CD4-positive, alpha-beta T cell treated with Interleukin-10 for 1 hour (primary cell): ENCODE results near the gene ABHD12B.
"Not testable (repeated sequence)": the region's sequence is repeated elsewhere in the genome, so short reads cannot be mapped to it uniquely, and the experiment has no call there.

Experiments
- DNase-seq: peaks from one replicate; pipeline ENCODE4 v3.0.0-alpha.2; 2020

Gene ABHD12B

GRCh38 chr14:50897658-50898175 is 25.9 kb downstream of the ABHD12B start:
- DNase-seq: no peak

GRCh38 chr14:50901361-50901760 is 29.5 kb downstream of the ABHD12B start:
- DNase-seq: no peak

DNA sequence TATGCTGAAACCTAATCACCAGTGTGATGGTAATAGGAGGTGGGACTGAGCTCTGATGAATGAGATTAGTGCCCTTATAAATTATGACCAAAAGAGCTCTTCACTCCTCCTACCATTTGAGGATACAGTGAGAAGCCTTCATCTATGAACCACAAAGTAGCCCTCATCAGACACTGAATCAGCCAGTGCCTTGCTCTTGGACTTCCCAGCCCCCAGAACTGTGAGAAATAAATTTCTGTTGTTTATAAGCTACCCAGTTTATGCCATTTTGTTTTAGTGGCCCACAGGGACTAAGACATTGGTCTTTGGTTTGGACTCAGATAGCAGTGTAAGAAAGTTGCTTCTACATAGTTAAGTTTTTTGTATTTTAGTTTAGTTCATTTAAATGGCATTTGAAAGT is 32.9 kb downstream of the ABHD12B start:
- DNase-seq: no peak

- DNase-seq: no peak
These were observed 34.6 kb downstream of the ABHD12B start for GRCh38 chr14:50906326-50907065.

- DNase-seq: no peak
These were observed 38.9 kb downstream of the ABHD12B start for GRCh38 chr14:50910495-50911420.

GRCh38 chr14:50917449-50917848 is 45.6 kb downstream of the ABHD12B start:
- DNase-seq: no peak

- DNase-seq: not testable (repeated sequence)
These were observed 47.7 kb downstream of the ABHD12B start for GRCh38 chr14:50919524-50919923.

- no peak for DNase-seq
These were observed 48.8 kb downstream of the ABHD12B start for GRCh38 chr14:50920482-50921230.

DNA sequence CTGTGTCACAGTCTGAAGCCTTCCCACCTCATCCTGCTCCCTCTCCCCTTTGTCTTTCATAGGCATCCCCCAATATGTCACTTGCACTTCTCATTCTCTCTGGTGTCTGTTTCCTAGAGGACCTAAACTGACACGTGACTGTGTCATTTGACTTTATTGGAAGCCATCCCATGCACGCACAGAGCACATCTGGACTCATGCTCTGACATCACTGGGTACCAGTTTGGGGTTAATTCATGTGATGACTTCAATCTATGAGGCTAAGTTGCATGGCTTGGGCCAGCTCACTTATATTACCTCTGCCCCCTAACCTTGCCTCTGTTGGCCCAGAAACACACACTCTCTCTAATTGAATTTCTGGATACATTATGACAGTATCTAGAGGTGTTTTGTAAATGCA is 51.0 kb downstream of the ABHD12B start:
- DNase-seq: no peak

GRCh38 chr14:50924236-50924635 is 52.4 kb downstream of the ABHD12B start:
- no peak for DNase-seq

DNA sequence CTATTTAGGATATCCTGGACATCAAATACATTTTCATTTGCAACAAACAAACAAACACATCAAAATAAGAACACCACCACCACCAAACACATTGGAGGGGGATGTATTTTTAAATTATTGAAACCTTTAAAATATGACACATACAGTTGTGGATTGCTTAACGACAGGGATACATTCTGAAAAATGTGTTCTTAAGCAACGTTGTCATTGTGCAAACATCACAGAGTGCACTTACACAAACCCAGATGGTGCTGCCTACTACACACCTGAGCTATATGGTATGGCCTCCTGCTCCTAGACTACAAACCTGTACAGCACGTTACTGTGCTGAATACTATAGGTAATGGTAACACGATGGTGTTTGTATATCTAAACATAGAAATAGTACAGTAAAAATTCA is 53.0 kb downstream of the ABHD12B start:
- no peak for DNase-seq

- no peak for DNase-seq
These were observed 55.1 kb downstream of the ABHD12B start for GRCh38 chr14:50926851-50927386.

DNA sequence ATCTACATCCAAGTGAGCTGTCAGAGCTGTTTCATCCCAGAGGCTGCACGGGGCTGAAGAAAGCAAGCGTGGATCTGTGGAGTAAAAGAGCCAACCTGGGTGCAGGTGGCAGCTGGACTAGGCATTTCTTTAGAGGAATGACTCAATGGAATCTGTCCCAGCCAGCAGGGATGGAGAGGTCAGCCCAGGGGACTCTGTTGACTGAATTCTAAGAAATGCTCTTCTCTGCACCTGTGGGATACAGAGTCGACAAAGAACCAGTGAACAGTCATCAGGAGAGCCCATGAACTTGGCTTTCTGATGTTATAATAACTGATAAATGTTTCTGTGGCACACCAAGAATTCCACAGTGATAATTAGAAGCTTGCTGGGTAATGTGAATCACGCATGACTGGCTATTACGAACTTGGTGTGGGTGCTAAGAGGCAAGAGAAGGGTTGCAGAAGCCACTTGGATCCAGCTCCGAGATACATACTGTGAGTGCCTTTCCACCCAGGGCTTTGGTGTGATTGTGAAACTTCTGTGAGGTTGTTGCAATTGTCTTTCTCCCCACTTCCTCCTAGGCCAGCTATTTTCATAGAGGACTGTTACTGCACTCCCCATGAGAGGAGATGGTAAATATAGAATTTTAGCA is 56.3 kb downstream of the ABHD12B start:
- no peak for DNase-seq

GRCh38 chr14:50929506-50929905 is 57.7 kb downstream of the ABHD12B start:
- DNase-seq: no peak

DNA sequence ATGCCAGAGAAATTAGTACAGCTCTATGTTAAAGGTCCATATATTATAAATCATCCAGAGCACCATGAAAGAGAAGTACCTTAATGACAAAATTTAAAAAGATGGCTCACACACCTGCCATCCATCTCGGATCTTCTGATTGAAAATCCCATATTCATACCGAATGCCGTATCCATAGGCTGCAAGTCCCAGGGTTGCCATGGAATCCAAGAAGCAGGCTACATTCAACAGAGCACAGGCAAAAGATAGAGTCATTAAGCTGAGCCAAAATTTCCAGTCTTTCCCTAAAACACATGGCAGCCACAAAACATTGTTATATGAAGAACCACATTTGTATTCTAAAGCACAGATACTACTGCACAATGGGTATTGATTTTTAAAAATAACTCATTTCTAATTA is 59.7 kb downstream of the ABHD12B start:
- no peak for DNase-seq

DNA sequence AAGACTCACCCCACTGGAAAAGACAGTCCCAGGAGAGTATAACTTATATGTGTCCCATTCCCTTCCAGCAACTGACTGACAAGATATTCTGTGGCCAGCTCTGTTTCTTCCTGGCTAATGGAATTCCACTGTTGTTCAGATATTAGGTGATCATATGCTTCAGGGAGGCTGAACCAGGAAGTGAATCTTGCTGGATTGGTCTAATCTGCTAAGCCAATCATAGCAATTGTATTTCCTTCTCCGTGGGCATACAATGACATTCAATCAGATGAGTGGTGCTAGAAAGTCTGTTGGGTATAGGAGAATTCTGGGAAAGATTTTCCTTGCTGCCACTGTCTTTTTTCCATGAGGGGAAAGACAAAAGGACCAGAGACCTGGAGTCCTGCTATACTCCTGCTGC is 60.3 kb downstream of the ABHD12B start:
- no peak for DNase-seq

- no peak for DNase-seq
These were observed 61.0 kb downstream of the ABHD12B start for GRCh38 chr14:50932592-50933495.

GRCh38 chr14:50935126-50936015 is 63.5 kb downstream of the ABHD12B start:
- DNase-seq: no peak

GRCh38 chr14:50936016-50936340 is 64.1 kb downstream of the ABHD12B start:
- DNase-seq: no peak

GRCh38 chr14:50936882-50937281 is 65.0 kb downstream of the ABHD12B start:
- DNase-seq: no peak
